GM12878 (cell line): ENCODE measurements around the gene OSBPL5. TPM values are rescaled to one million over a fixed set of nuclear protein-coding genes. Genes with fewer than 3 reads are reported as not detected.

Experiments
- ATAC-seq: fragments of 200-7000 bp; cut with Tn5 transposase; 3 replicates; pipeline ENCODE4 v1.9.1; 2020; ENCODE audit warnings: mild to moderate bottlenecking, moderate library complexity
- BruUV-seq: library from RNA; stranded (reverse); fragments of 400-500 nt; replicated peaks from 2 replicates; lab custom pipeline; 2021; lab: Mats Ljungman, UMichigan
- CTCF ChIA-PET: fragments of 300-600 bp; sonication (Branson Sonifier 250); formaldehyde crosslinking; extraction: SDS; loops from one replicate; lab custom pipeline; 2021; ENCODE audit warnings: inconsistent platforms; lab: Yijun Ruan, JAX
- POLR2A ChIA-PET: fragments of 350-600 bp; formaldehyde crosslinking; extraction: SDS; loops from one replicate; lab custom pipeline; 2021; ENCODE audit warnings: inconsistent platforms; lab: Charles Lee
- RAD21 ChIA-PET: fragments of 300-600 bp; sonication (Branson Sonifier 250); formaldehyde crosslinking; loops from one replicate; lab custom pipeline; 2023; ENCODE audit warnings: antibody characterized with exemption; ENCODE audit not compliant: unreplicated experiment; lab: Charles Lee
- SMC1A ChIA-PET: fragments of 300-600 bp; sonication (Branson Sonifier 250); formaldehyde crosslinking; loops from one replicate; lab custom pipeline; 2023; ENCODE audit not compliant: unreplicated experiment, uncharacterized antibody; lab: Charles Lee
- DNase-seq: peaks from one replicate; pipeline ENCODE4 v3.0.0-alpha.2; 2011; ENCODE audit warnings: low read depth, low spot score
- FAIRE-seq: peaks from 3 replicates; lab custom pipeline; 2011; peaks lifted over from hg19 to GRCh38; lab: Jason Lieb, UNC
- H2AFZ ChIP-seq: 2 replicates; pipeline ENCODE4 v1.6.0; 2011; ENCODE audit warnings: low read depth, low read length, control low read depth; ENCODE audit not compliant: control insufficient read depth
- H3K27ac ChIP-seq: 2 replicates; pipeline ENCODE4 v1.5.1; 2011; ENCODE audit warnings: control low read depth; ENCODE audit not compliant: control insufficient read depth, insufficient read depth
- H3K27me3 ChIP-seq, 2 experiments: replicated peaks in 1 of 2; 2 replicates each; pipeline versions ENCODE4 v1.6.0 to v1.6.1; 2011; ENCODE audit warnings: low read length in 1 of 2; ENCODE audit not compliant: control insufficient read depth in 2 of 2, insufficient read depth in 2 of 2
- H3K36me3 ChIP-seq, 2 experiments: 2 replicates each; pipeline ENCODE4 v1.5.1; 2011; ENCODE audit warnings: low read length in 1 of 2; ENCODE audit not compliant: control insufficient read depth in 2 of 2, insufficient read depth in 2 of 2
- H3K4me1 ChIP-seq: 2 replicates; pipeline ENCODE4 v1.6.1; 2011; ENCODE audit warnings: mild to moderate bottlenecking, low read length, moderate library complexity, mixed read lengths; ENCODE audit not compliant: control insufficient read depth, insufficient read depth
- H3K4me2 ChIP-seq: 2 replicates; pipeline ENCODE4 v1.6.0; 2011; ENCODE audit warnings: control low read depth; ENCODE audit not compliant: control insufficient read depth, insufficient read depth
- H3K4me3 ChIP-seq: fragments of 200-600 bp; sonication (generic); 2 replicates; pipeline ENCODE4 v1.5.1; 2016
- H3K79me2 ChIP-seq: 2 replicates; pipeline ENCODE4 v1.6.0; 2011; ENCODE audit warnings: low read length; ENCODE audit not compliant: control insufficient read depth, insufficient read depth
- H3K9ac ChIP-seq: 2 replicates; pipeline ENCODE4 v1.8.0; 2011; ENCODE audit warnings: low read length, control low read depth, mixed read lengths; ENCODE audit not compliant: control insufficient read depth, insufficient read depth
- H3K9me3 ChIP-seq: replicated peaks from 3 replicates; pipeline ENCODE4 v1.5.1; 2011; ENCODE audit warnings: mild to moderate bottlenecking, low read length; ENCODE audit not compliant: control insufficient read depth, insufficient read depth
- H4K20me1 ChIP-seq: 2 replicates; pipeline ENCODE4 v1.6.0; 2011; ENCODE audit not compliant: control insufficient read depth, insufficient read depth
- BHLHE40 ChIP-seq, 2 experiments: fragments of 450-650 bp in 1 of 2; IDR thresholded peaks; 2 replicates each; pipeline ENCODE4 v1.6.1; 2011 to 2017; ENCODE audit warnings: low read depth in 2 of 2, borderline replicate concordance in 1 of 2, improper control_type of control experiment in 1 of 2, low read length in 1 of 2, mild to moderate bottlenecking in 1 of 2
- ELK1 ChIP-seq: IDR thresholded peaks from 2 replicates; pipeline ENCODE4 v1.6.1; 2012; ENCODE audit warnings: low read depth, low read length, improper control_type of control experiment
- EZH2 ChIP-seq: IDR thresholded peaks from 2 replicates; pipeline ENCODE4 v1.6.1; 2012; ENCODE audit warnings: low read depth, mild to moderate bottlenecking, control low read depth, inconsistent platforms, low read length, borderline replicate concordance; ENCODE audit not compliant: control insufficient read depth
- FOXK2 ChIP-seq: fragments of 450-650 bp; IDR thresholded peaks from 2 replicates; pipeline ENCODE4 v1.6.1; 2017; ENCODE audit warnings: mild to moderate bottlenecking, moderate library complexity
- HDAC2 ChIP-seq: fragments of 200-600 bp; sonication (generic); IDR thresholded peaks from 2 replicates; pipeline ENCODE4 v1.6.1; 2017
- KDM1A ChIP-seq: fragments of 200-600 bp; sonication (generic); IDR thresholded peaks from 2 replicates; pipeline ENCODE4 v1.6.1; 2016; ENCODE audit warnings: borderline replicate concordance
- NBN ChIP-seq: fragments of 450-650 bp; IDR thresholded peaks from 2 replicates; pipeline ENCODE4 v1.6.1; 2016
- POLR2AphosphoS2 ChIP-seq: IDR thresholded peaks from 2 replicates; pipeline ENCODE4 v1.6.1; 2011; ENCODE audit warnings: low read depth, mild to moderate bottlenecking, low read length, improper control_type of control experiment, moderate library complexity
- RCOR1 ChIP-seq: conservative IDR thresholded peaks from 2 replicates; pipeline ENCODE4 v1.6.1; 2012; ENCODE audit warnings: low read depth, low read length, improper control_type of control experiment
- RFX5 ChIP-seq: IDR thresholded peaks from 2 replicates; pipeline ENCODE4 v1.6.1; 2011; ENCODE audit warnings: low read depth, low read length, improper control_type of control experiment
- SPI1 ChIP-seq: IDR thresholded peaks from 2 replicates; pipeline ENCODE4 v1.6.1; 2011; ENCODE audit warnings: low read depth, mild to moderate bottlenecking, low read length, moderate library complexity, borderline replicate concordance; ENCODE audit not compliant: insufficient read depth
- SUZ12 ChIP-seq: fragments of 200-600 bp; sonication (generic); IDR thresholded peaks from one replicate; pipeline ENCODE4 v1.6.1; 2018; ENCODE audit warnings: antibody characterized with exemption, mild to moderate bottlenecking; ENCODE audit not compliant: unreplicated experiment
- USF2 ChIP-seq: IDR thresholded peaks from 2 replicates; pipeline ENCODE4 v1.6.1; 2011; ENCODE audit warnings: low read depth, low read length, improper control_type of control experiment, borderline replicate concordance
- ZNF592 ChIP-seq: fragments of 450-650 bp; IDR thresholded peaks from 2 replicates; pipeline ENCODE4 v1.6.1; 2017; ENCODE audit warnings: mild to moderate bottlenecking, moderate library complexity
- WGBS: methylation state at CpG from one replicate; pipeline ENCODE4 v1.1.6; 2016; ENCODE audit warnings: low lambda C conversion rate; ENCODE audit not compliant: insufficient replicate concordance, insufficient coverage; ENCODE audit errors: missing lambda C conversion rate; 5-methylcytosine and 5-hydroxymethylcytosine counted together
- in situ Hi-C: fragments of 300-500 bp; cut with MboI; formaldehyde crosslinking; loops from 9 replicates; pipeline ENCODE4 v1.14.3; 2018; ENCODE audit warnings: mixed read lengths
- intact Hi-C: fragments of 100-400 bp; cut with micrococcal nuclease; formaldehyde crosslinking; loops from one replicate; pipeline ENCODE4 v1.14.2; 2022; ENCODE audit not compliant: unreplicated experiment
- polyA plus RNA-seq, 11 experiments: library from polyadenylated mRNA; depleted of rRNA in 4 of 11; unstranded in 6 of 11; stranded (reverse) in 5 of 11; fragments of >200 nt; fragmentation: Nextera tagmentation in 4 of 11; fragmentation: Illumina TruSeq in 1 of 11; extraction: Ambion mirVana in 4 of 11; extraction: Trizol in 1 of 11; gene quantifications; 1 replicate in 1 of 11; 2 replicates in 10 of 11; pipeline versions ENCODE4 v1.2.1 to v1.2.3, GENCODE V29; 2011 to 2016; ENCODE audit warnings: inconsistent platforms in 2 of 11, missing spikeins in 2 of 11, low read depth in 1 of 11
- total RNA-seq, 4 experiments: library from RNA; depleted of rRNA in 3 of 4; stranded (reverse); fragments of >200 nt in 3 of 4; fragmentation: Illumina TruSeq in 1 of 4; extraction: Trizol in 1 of 4; gene quantifications; 2 replicates each; pipeline versions ENCODE4 v1.2.1 to v1.2.3, GENCODE V29; 2013 to 2021

The OSBPL5 gene
- total and polyA plus RNA-seq, 10 of the 15 experiments (the other 5 are each of a cell fraction or from before 2014, with no cell fraction given): not detected

DNA sequence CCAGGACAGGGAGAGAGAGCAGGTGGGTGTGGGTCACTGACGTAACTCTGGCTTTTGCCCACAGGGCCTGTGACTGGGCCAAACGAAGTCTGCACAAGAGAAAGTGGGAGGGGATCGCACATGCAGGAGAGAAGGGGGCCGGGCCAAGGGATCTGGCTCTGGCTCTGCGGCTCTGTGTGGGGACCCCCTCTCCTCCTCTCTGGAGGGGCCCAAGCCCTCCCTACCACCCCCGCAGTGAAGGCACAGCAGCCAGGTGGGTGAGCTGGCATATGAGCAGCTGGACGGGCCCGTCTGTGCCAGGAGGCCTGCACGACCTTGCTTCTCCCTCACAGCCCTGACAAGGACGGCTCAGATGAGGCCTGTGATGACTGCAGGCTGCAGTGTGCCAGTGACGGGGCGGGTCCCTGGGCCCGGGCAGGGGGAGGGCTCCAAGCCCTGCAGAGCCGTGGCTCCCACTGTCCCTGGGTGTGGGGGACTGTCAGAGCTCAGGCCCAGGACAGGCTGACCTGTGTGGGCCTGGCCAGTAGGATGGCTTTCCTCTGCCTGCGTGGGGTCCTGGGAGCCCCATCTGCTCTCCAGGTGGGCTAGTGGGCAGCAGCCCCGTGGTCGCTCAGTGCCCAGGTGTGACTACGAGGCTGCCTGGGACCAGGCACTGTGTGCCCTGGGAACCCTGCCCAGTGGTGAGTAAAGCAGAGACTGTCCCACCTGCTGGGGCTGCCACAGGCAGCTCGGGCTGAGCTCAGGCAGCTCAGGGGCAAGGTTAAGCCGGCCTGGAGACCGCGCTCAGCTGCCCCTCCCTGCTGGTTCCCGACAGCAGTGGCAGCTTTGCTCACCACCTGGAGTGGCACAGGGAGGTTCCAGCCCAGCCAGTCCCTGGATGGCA, 31.3 kb upstream of the OSBPL5 start (continued):
- no peak for TF ChIP-seq ZNF592
- TF ChIP-seq HDAC2: no peak
- no peak for TF ChIP-seq USF2

- BruUV-seq: no TSS peak
- no peaks in the 10 kb centered on the region for H3K79me2 ChIP-seq
- 24% methylated on average over 22 of the region's 22 CpGs for WGBS
- H3K36me3 ChIP-seq: no peaks in the 10 kb centered on the region
- H3K4me2 ChIP-seq: no peak overlapping the region
- SMC1A ChIA-PET: no interaction called here
- H4K20me1 ChIP-seq: no peaks in the 10 kb centered on the region
- in situ Hi-C loops: no loop called here
- ATAC-seq (no peak), FAIRE-seq (no peak), DNase-seq (no peak)
- no peak overlapping the region for H3K27ac ChIP-seq
- RAD21 ChIA-PET: no interaction called here
- H3K4me3 ChIP-seq: no peak overlapping the region
- POLR2A ChIA-PET: no interaction called here
- intact Hi-C loops: no loop called here
- H3K9me3 ChIP-seq: no peaks in the 10 kb centered on the region
- no peak overlapping the region for H3K9ac ChIP-seq
- no peaks in the 10 kb centered on the region for H3K4me1 ChIP-seq
- no peaks in the 10 kb centered on the region; a peak in 1 of 4 replicates for H3K27me3 ChIP-seq
- CTCF ChIA-PET: no interaction called here
- no peak overlapping the region for H2AFZ ChIP-seq
- TF ChIP-seq RFX5 (no peak), FOXK2 (no peak), KDM1A (no peak), EZH2 (no peak), POLR2AphosphoS2 (no peak), SUZ12 (no peak), ELK1 (no peak), SPI1 (peak; percentile 60; the same call in 1 of the 2 replicates), BHLHE40 (IDR thresholded peaks at IDR 0.05; ENCODE audit: borderline replicate concordance in 1 of 2, low read depth in 2 of 2, low read length in 1 of 2) (peak in 1 of 2 experiments; percentile 23; a peak in 1 of 4 replicates), RCOR1 (no peak), NBN (no peak)
These were observed 30.4 kb upstream of the OSBPL5 start for GRCh38 chr11:3195251-3196160.
